Mucosa of descending colon (tissue), 3 donors: Measurements from ENCODE around the gene FBP2. TPM values are rescaled to one million over a fixed set of nuclear protein-coding genes. Genes with fewer than 3 reads are reported as not detected.
"Not testable (repeated sequence)": the region's sequence is repeated elsewhere in the genome, so short reads cannot be mapped to it uniquely, and the experiment has no call there.

ENCODE experiments used
- ATAC-seq: fragments of 200-7000 bp; cut with Tn5 transposase; one replicate; pipeline ENCODE4 v1.9.1; 2020; ENCODE audit warnings: mild to moderate bottlenecking, moderate library complexity
- DNase-seq, 3 donors: peaks; one replicate each; pipeline ENCODE4 v3.0.0-alpha.2; 2020
- H3K36me3 ChIP-seq: fragments of 200-600 bp; one replicate; pipeline ENCODE4 v1.8.0; 2021; ENCODE audit warnings: low read depth, mild to moderate bottlenecking
- H3K4me1 ChIP-seq: fragments of 200-600 bp; one replicate; pipeline ENCODE4 v1.8.0; 2021; ENCODE audit warnings: low read depth, mild to moderate bottlenecking
- H3K4me3 ChIP-seq: fragments of 200-600 bp; one replicate; pipeline ENCODE4 v1.8.0; 2021; ENCODE audit warnings: mild to moderate bottlenecking
- H3K9me3 ChIP-seq: fragments of 200-600 bp; one replicate; pipeline ENCODE4 v1.8.0; 2021; ENCODE audit warnings: mild to moderate bottlenecking
- intact Hi-C, 2 donors: fragments of 100-400 bp; cut with DNase I in 1 of 2; cut with micrococcal nuclease in 1 of 2; formaldehyde crosslinking; loops; one replicate each; pipeline versions ENCODE4 v1.11.0 to v1.11.1; 2022; cut with DNase I, micrococcal nuclease
- total RNA-seq, 3 donors: library from RNA; stranded (reverse); fragmentation: NEBNext Ultra II Directional in 2 of 3; extraction: Animal tissue kit (Norgen Biotek cat#: 25700) in 2 of 3; gene quantifications; one replicate each; pipeline versions ENCODE4 v1.2.1 to v1.2.4, GENCODE V29; 2021 to 2023
- TF ChIP-seq, protein P1 (sequence below): fragments of 200-600 bp; IDR thresholded peaks from one replicate; pipeline ENCODE4 v1.8.0; 2022; ENCODE audit warnings: antibody characterized with exemption, mild to moderate bottlenecking
- donor health status: DM: no; HTN: no; CAD: no; lungs with moderate emphysema.
- donor health status: DM: no; HTN: no; CAD: no.
- donor health status: DM: no; HTN: yes; CAD: no.

FBP2 gene
- total RNA-seq, 3 donors from 2014 or later = not detected

DNA sequence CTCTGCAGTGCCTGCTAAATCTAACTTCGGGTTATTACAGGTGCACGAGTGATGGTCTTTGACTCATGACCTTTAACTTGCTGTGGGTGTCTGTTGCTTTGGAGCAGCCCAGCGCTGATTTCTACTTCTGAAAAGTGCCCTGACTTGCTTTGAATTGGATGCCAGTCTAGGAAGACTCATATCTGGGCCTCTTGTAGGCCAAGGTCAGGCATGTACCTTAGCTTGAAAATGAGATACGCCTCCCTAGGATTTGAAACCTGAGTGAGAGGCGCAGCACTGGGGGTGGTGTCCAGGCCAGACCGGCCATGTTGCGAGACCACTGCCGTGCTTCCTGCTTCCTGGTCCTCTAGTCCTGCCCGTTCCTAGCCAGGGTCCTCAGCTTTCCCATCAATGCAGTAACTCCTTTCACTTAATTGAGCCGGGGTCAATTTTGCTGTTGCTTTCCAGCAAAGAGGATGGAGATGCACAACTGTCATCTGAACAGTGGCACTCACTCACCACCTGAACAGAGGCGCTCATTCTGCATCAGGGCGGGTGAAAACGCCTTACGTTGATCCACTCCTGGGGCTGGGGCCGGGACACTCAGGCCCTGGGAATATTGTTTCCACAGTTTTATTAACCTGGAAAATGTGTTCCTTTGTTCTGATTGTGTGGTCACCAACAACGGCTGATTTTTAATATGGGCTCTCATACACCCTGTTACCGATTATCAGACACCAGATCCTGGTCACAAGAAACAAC is 24.5 kb downstream of the FBP2 start:
- TF ChIP-seq, protein P1, sequence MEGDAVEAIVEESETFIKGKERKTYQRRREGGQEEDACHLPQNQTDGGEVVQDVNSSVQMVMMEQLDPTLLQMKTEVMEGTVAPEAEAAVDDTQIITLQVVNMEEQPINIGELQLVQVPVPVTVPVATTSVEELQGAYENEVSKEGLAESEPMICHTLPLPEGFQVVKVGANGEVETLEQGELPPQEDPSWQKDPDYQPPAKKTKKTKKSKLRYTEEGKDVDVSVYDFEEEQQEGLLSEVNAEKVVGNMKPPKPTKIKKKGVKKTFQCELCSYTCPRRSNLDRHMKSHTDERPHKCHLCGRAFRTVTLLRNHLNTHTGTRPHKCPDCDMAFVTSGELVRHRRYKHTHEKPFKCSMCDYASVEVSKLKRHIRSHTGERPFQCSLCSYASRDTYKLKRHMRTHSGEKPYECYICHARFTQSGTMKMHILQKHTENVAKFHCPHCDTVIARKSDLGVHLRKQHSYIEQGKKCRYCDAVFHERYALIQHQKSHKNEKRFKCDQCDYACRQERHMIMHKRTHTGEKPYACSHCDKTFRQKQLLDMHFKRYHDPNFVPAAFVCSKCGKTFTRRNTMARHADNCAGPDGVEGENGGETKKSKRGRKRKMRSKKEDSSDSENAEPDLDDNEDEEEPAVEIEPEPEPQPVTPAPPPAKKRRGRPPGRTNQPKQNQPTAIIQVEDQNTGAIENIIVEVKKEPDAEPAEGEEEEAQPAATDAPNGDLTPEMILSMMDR = no peak
- intact Hi-C loops = no loop called here

DNA sequence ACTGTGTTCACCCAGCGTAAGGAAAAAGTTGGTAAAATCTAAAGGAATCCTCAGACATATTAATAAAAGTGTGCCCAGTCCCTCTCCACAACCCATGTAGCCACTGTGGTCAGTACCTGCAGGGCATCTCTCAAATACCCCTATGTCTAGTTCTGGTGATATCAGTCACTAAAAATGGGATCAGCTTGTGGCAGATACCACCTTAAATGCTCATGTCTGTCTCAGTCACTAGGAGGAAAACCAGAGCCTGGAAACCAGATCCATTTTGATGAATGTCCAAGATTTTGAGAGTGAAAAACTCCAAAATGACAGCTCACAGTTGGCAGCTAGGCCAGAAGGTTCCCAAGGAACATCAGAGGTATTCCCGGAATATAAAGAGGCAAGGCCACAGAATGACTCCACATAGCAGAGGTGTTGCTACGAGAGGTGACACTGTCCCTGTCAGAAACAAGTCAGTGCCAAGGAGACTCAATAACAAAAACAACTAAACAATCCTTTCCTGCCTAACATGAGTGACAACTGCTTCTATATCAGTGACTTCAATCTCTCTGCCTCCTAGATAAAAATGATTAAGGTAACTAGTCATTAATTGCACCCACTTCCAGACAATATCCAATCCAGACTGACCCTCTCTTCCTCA is 25.3 kb downstream of the FBP2 start:
- no peak for ATAC-seq
- intact Hi-C loops = no loop called here
- no peaks in the 10 kb centered on the region for H3K4me1 ChIP-seq
- no peak overlapping the region for H3K4me3 ChIP-seq
- no peaks in the 10 kb centered on the region for H3K36me3 ChIP-seq
- TF ChIP-seq, protein P1 = no peak
- DNase-seq = no peak
- no peaks in the 10 kb centered on the region for H3K9me3 ChIP-seq

More for the DNA sequence above, 24.5 kb downstream of the FBP2 start:
- Histone ChIP-seq H3K9me3 (no peaks in the 10 kb centered on the region), H3K36me3 (no peaks in the 10 kb centered on the region), H3K4me1 (no peaks in the 10 kb centered on the region), H3K4me3 (no peak overlapping the region)
- DNase-seq = no peak
- no peak for ATAC-seq

DNA sequence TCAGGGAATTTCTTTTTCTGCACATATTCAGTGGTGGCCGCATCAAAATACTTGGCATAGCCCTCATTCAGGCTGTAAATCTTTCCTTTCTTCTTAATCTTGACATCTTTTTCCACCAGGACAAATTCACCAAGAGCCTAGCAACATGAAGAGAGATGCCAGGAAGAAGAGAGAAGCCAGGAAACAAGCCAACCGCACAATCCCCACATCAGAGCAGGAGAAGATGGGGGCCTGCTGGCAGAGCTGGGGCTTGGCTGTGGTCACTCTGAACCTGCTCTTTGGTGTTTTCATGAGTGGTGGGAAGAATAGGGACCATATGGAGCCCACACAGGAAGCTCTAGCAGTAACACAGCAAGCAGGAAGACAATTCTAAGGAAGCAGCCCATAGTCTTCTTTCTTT is 26.4 kb downstream of the FBP2 start:
- Histone ChIP-seq H3K9me3 (no peaks in the 10 kb centered on the region), H3K36me3 (no peaks in the 10 kb centered on the region), H3K4me1 (no peaks in the 10 kb centered on the region), H3K4me3 (no peak overlapping the region)
- ATAC-seq = no peak
- intact Hi-C loops = no loop called here
- DNase-seq = no peak
- TF ChIP-seq, protein P1 = no peak

DNA sequence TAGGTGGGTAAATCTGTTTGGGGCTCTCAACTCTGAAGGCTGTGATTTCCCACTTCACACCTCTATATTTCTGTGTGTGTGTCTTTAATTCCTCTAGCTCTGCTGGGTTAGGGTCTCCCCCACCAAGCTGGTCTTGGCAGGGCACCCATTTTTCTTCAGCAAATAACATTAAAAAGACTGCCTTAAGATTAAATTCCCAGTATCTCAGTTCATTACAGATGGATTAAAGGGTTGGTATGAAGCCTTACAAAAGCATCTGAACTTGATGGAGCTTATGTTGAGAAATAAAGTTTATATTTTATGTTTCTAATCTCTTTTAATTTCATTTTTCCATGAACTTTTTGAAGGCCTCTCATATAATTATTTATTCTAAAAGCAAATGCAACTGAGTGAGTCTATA is 27.1 kb downstream of the FBP2 start:
- no peak for DNase-seq
- no peak overlapping the region for H3K4me3 ChIP-seq
- intact Hi-C loops = no loop called here
- ATAC-seq = no peak
- H3K36me3 ChIP-seq = no peaks in the 10 kb centered on the region
- H3K9me3 ChIP-seq = no peaks in the 10 kb centered on the region
- H3K4me1 ChIP-seq = no peaks in the 10 kb centered on the region
- TF ChIP-seq, protein P1 = no peak

DNA sequence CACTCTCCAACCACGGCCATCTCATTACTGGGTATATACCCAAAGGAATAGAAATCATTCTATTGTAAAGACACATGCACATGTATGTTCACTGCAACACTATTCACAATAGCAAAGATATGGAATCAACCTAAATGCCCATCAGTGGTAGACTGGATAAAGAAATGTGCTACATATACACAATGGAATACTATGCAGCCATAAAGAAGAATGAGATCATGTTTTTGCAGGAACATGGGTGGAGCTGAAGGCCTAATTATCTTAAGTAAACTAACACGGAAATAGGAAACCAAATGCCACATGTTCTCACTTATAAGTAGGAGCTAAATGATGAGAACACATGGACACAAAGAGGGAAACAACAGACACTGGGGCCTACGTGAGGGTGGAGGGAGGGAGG is 29.3 kb downstream of the FBP2 start:
- DNase-seq, intact Hi-C loops, H3K4me1 ChIP-seq, ATAC-seq, H3K4me3 ChIP-seq, H3K9me3 ChIP-seq, H3K36me3 ChIP-seq: not testable (repeated sequence)

DNA sequence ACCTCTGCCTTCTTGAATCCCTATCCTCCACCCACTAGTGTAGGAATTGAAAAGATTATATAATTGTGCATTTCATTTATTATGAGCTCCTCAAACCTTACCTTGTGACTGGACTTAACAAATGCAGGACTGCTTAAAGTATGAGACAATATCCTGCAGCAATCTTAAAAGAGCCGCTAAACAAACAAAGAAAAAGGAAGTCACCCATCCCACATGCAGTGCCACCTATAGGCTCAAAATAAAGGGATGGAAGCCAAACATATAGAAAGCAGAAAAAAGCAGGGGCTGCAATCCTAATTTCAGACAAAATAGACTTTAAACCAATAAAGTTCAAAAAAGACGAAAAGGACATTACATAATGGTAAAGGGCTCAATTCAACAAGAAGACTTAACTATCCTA is 30.1 kb downstream of the FBP2 start:
- Histone ChIP-seq H3K36me3 (no peaks in the 10 kb centered on the region), H3K4me1 (no peaks in the 10 kb centered on the region), H3K9me3 (no peaks in the 10 kb centered on the region), H3K4me3 (no peak overlapping the region)
- intact Hi-C loops = no loop called here
- DNase-seq (no peak), ATAC-seq (no peak)
- TF ChIP-seq, protein P1 = no peak
